Ovary (tissue), 9 donors: Measurements from ENCODE around the gene CCDC86. TPM values are rescaled to one million over a fixed set of nuclear protein-coding genes. Genes with fewer than 3 reads are reported as not detected.

Experiments used
- DNase-seq, 5 donors: peaks; one replicate each; pipeline ENCODE4 v3.0.0-alpha.2; 2019 to 2020
- H3K27ac ChIP-seq, 2 donors: fragments of 200-600 bp; one replicate each; pipeline versions ENCODE4 v1.5.1 to v1.8.0; 2019 to 2022
- H3K27me3 ChIP-seq: fragments of 200-600 bp; one replicate; pipeline ENCODE4 v1.8.0; 2022
- H3K36me3 ChIP-seq: fragments of 200-600 bp; sonication (generic); one replicate; pipeline ENCODE4 v1.5.1; 2019
- H3K4me1 ChIP-seq: one replicate; pipeline ENCODE4 v1.8.1; 2013; ENCODE audit warnings: mild to moderate bottlenecking, moderate library complexity; ENCODE audit not compliant: insufficient read depth
- H3K4me3 ChIP-seq: fragments of 200-600 bp; sonication (generic); one replicate; pipeline ENCODE4 v1.5.1; 2017
- H3K9me3 ChIP-seq, 2 donors: fragments of 200-600 bp in 1 of 2; sonication (generic) in 1 of 2; one replicate each; pipeline versions ENCODE4 v1.5.1 to v1.8.1; 2013 to 2019; ENCODE audit warnings: mild to moderate bottlenecking in 1 of 2, moderate library complexity in 1 of 2
- CTCF ChIP-seq, 3 donors: fragments of 450-650 bp in 2 of 3; fragments of 200-600 bp in 1 of 3; IDR thresholded peaks; one replicate each; pipeline versions ENCODE4 v1.5.1 to v1.8.0; 2016 to 2022; ENCODE audit warnings: antibody characterized with exemption in 3 of 3, mild to moderate bottlenecking in 1 of 3
- EP300 ChIP-seq: sonication (generic); formaldehyde crosslinking; IDR thresholded peaks from one replicate; pipeline ENCODE4 v1.6.1; 2017; ENCODE audit warnings: antibody characterized with exemption
- POLR2A ChIP-seq: fragments of 450-650 bp; IDR thresholded peaks from one replicate; pipeline ENCODE4 v1.6.1; 2017; ENCODE audit warnings: antibody characterized with exemption, mild to moderate bottlenecking, moderate library complexity
- WGBS, 3 donors: extraction: QIAGEN DNeasy Blood & Tissue Kit in 1 of 3; methylation state at CpG; one replicate each; pipeline versions ENCODE4 v1.1.5 to v1.1.7; 2013 to 2017; 5-methylcytosine and 5-hydroxymethylcytosine counted together
- intact Hi-C, 4 donors: fragments of 100-400 bp; cut with DNase I; formaldehyde crosslinking; loops; one replicate each; pipeline versions ENCODE4 v1.11.0 to v1.15.1; 2022 to 2023
- polyA plus RNA-seq, 2 donors: library from polyadenylated mRNA; stranded (reverse); fragments of 200-250 nt in 1 of 2; fragments of 350-450 nt in 1 of 2; fragmentation: Illumina TruSeq in 1 of 2; extraction: RNeasy Lipid Tissue Mini Kit (QIAGEN cat#74804) in 1 of 2; gene quantifications; one replicate each; pipeline ENCODE4 v1.2.3, GENCODE V29; 2013 to 2014
- total RNA-seq, 7 donors: library from RNA; depleted of rRNA in 2 of 7; stranded (reverse); fragments of >200 nt in 2 of 7; fragmentation: NEBNext Ultra II Directional in 3 of 7; extraction: Animal tissue kit (Norgen Biotek cat#: 25700) in 3 of 7; gene quantifications; one replicate each; pipeline versions ENCODE4 v1.1.0 to v1.2.4, GENCODE V29; 2016 to 2023
- donor health status: DM: no; HTN: no; CAD: no; lungs with moderate emphysema.
- donor health status: DM: no; HTN: no; CAD: no.
- donor health status: Bipolar disorder and iron deficiency.
- donor health status: DM: yes; HTN: yes; CAD: no.
- donor health status: DM: no; HTN: no; CAD: no.
- donor health status: DM: yes; HTN: yes; CAD: no.

Gene CCDC86
- total and polyA plus RNA-seq, 9 donors = 7.0 to 32.9 (median 19.8) TPM

GRCh38 chr11:60874421-60875365 is 32.8 kb downstream of the CCDC86 start:
- no peaks in the 10 kb centered on the region for H3K9me3 ChIP-seq
- H3K36me3 ChIP-seq = no peaks in the 10 kb centered on the region
- no peak overlapping the region for H3K27ac ChIP-seq
- H3K27me3 ChIP-seq = no peaks in the 10 kb centered on the region
- intact Hi-C loops = no loop called here
- no peak for DNase-seq
- no peak overlapping the region for H3K4me3 ChIP-seq
- no peak for TF ChIP-seq CTCF (IDR thresholded peaks at IDR 0.05)
- no peak for TF ChIP-seq EP300
- TF ChIP-seq POLR2A = no peak
- H3K4me1 ChIP-seq = peaks cover 6% of the 10 kb centered on the region
- WGBS, 3 donors = 86 to 91% (median 87%) methylated on average over 13 of the region's 13 CpGs

- DNase-seq = no peak
- H3K4me1 ChIP-seq = peaks cover 6% of the 10 kb centered on the region
Observed at GRCh38 chr11:60875366-60876167, 33.7 kb downstream of the CCDC86 start.

GRCh38 chr11:60876168-60876485 is 34.2 kb downstream of the CCDC86 start:
- no peak for DNase-seq

More at GRCh38 chr11:60875366-60876167, 33.7 kb downstream of the CCDC86 start:
- Histone ChIP-seq H3K9me3 (no peaks in the 10 kb centered on the region), H3K27me3 (no peaks in the 10 kb centered on the region), H3K36me3 (no peaks in the 10 kb centered on the region), H3K4me3 (no peak overlapping the region), H3K27ac (no peak overlapping the region)
- intact Hi-C loops = no loop called here
- TF ChIP-seq POLR2A (no peak), CTCF (IDR thresholded peaks at IDR 0.05) (no peak), EP300 (no peak)
- 89 to 95% (median 91%) methylated on average over 7 of the region's 7 CpGs for WGBS, 3 donors

More at GRCh38 chr11:60876168-60876485, 34.2 kb downstream of the CCDC86 start:
- H3K4me3 ChIP-seq = no peak overlapping the region
- H3K36me3 ChIP-seq = no peaks in the 10 kb centered on the region
- intact Hi-C loops = no loop called here
- WGBS, 3 donors = 99 to 100% (median 100%) methylated on average over 2 of the region's 2 CpGs
- no peaks in the 10 kb centered on the region for H3K27me3 ChIP-seq
- H3K9me3 ChIP-seq = no peaks in the 10 kb centered on the region
- TF ChIP-seq CTCF (IDR thresholded peaks at IDR 0.05) (no peak), EP300 (no peak), POLR2A (no peak)
- no peak overlapping the region for H3K27ac ChIP-seq
- peaks cover 6% of the 10 kb centered on the region for H3K4me1 ChIP-seq
